HL-60/S4 (cell line): ENCODE data around the gene PET100.

ENCODE experiments used
- in situ Hi-C: fragments of 300-500 bp; cut with MboI; formaldehyde crosslinking; loops from 2 replicates; pipeline ENCODE4 v1.14.3; 2022; ENCODE audit warnings: low sequenced_read_pairs

PET100 gene

GRCh38 chr19:7647156-7647555, 17.6 kb downstream of the PET100 start:
- in situ Hi-C loops, result no loop called here

GRCh38 chr19:7648265-7649014, 18.8 kb downstream of the PET100 start:
- in situ Hi-C loops, result no loop called here

GRCh38 chr19:7650148-7650547, 20.6 kb downstream of the PET100 start:
- in situ Hi-C loops, result no loop called here

- in situ Hi-C loops, result no loop called here
Measured at GRCh38 chr19:7652061-7652641, 22.6 kb downstream of the PET100 start.

- in situ Hi-C loops, result no loop called here
Measured at GRCh38 chr19:7654401-7654800, 24.8 kb downstream of the PET100 start.

- in situ Hi-C loops, result no loop called here
Measured at GRCh38 chr19:7655581-7655980, 26.0 kb downstream of the PET100 start.

GRCh38 chr19:7657131-7657751, 27.6 kb downstream of the PET100 start:
- in situ Hi-C loops, result no loop called here

GRCh38 chr19:7658219-7658686, 28.7 kb downstream of the PET100 start:
- in situ Hi-C loops, result no loop called here

GRCh38 chr19:7661744-7662538, 32.3 kb downstream of the PET100 start:
- in situ Hi-C loops, result no loop called here

- in situ Hi-C loops, result no loop called here
Measured at GRCh38 chr19:7662657-7663056, 33.1 kb downstream of the PET100 start.

GRCh38 chr19:7663706-7664105, 34.1 kb downstream of the PET100 start:
- in situ Hi-C loops, result no loop called here

- in situ Hi-C loops, result no loop called here
Measured at GRCh38 chr19:7665076-7665475, 35.5 kb downstream of the PET100 start.

- in situ Hi-C loops, result no loop called here
Measured at GRCh38 chr19:7668842-7669241, 39.2 kb downstream of the PET100 start, which contains the start of gene RETN. RETN (plus strand) TSS chr19:7669049; CDS start chr19:7669327, 278 bp downstream.

GRCh38 chr19:7669641-7670040, 40.0 kb downstream of the PET100 start:
- in situ Hi-C loops, result no loop called here

GRCh38 chr19:7670150-7670783, 40.7 kb downstream of the PET100 start:
- in situ Hi-C loops, result no loop called here

- in situ Hi-C loops, result no loop called here
Measured at GRCh38 chr19:7670790-7671189, 41.2 kb downstream of the PET100 start.

- in situ Hi-C loops, result no loop called here
Measured at GRCh38 chr19:7672522-7672921, 42.9 kb downstream of the PET100 start.

- in situ Hi-C loops, result no loop called here
Measured at GRCh38 chr19:7674010-7675005, 44.7 kb downstream of the PET100 start.

GRCh38 chr19:7676376-7676775, 46.8 kb downstream of the PET100 start:
- in situ Hi-C loops, result no loop called here

GRCh38 chr19:7676854-7677253, 47.3 kb downstream of the PET100 start, which contains the start of gene MCEMP1:
MCEMP1 (plus strand) TSS chr19:7677090; CDS start chr19:7677121, 31 bp downstream.
- in situ Hi-C loops, result no loop called here
